C4-2B (cell line): ENCODE data around the gene KCNMA1.

Experiments
- H3K27ac ChIP-seq: fragments of 450-650 bp; 2 replicates; pipeline ENCODE4 v1.5.1; 2017
- ZFX ChIP-seq: fragments of 450-650 bp; IDR thresholded peaks from 2 replicates; pipeline ENCODE4 v1.6.1; 2017
- TF ChIP-seq, protein P1 (sequence below): fragments of 450-650 bp; conservative IDR thresholded peaks from 2 replicates; pipeline ENCODE4 v1.5.1; 2017; ENCODE audit warnings: mild to moderate bottlenecking

Gene KCNMA1

DNA sequence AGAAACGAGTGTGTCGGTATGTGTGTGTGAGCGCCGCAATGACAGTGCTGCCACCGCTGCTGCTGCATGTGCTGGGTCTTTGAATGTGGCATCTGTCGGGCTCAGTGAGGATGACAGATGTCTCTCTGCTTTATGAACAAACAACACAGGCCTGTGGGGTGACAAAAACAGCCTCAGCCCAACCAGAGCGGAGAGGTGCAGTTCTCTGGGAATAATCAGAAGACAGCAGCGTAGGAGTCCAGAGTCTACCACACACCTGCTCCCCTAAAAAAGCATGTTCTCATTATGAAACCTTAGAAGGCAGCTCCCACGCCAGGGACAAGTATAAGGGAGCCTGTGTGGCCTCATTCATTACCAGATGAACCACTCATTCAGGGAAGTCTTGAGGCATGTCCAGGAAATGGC, 278.3 kb downstream of the KCNMA1 start:
- no peak for TF ChIP-seq ZFX
- TF ChIP-seq, protein P1, sequence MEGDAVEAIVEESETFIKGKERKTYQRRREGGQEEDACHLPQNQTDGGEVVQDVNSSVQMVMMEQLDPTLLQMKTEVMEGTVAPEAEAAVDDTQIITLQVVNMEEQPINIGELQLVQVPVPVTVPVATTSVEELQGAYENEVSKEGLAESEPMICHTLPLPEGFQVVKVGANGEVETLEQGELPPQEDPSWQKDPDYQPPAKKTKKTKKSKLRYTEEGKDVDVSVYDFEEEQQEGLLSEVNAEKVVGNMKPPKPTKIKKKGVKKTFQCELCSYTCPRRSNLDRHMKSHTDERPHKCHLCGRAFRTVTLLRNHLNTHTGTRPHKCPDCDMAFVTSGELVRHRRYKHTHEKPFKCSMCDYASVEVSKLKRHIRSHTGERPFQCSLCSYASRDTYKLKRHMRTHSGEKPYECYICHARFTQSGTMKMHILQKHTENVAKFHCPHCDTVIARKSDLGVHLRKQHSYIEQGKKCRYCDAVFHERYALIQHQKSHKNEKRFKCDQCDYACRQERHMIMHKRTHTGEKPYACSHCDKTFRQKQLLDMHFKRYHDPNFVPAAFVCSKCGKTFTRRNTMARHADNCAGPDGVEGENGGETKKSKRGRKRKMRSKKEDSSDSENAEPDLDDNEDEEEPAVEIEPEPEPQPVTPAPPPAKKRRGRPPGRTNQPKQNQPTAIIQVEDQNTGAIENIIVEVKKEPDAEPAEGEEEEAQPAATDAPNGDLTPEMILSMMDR: no peak
- no peak overlapping the region for H3K27ac ChIP-seq

DNA sequence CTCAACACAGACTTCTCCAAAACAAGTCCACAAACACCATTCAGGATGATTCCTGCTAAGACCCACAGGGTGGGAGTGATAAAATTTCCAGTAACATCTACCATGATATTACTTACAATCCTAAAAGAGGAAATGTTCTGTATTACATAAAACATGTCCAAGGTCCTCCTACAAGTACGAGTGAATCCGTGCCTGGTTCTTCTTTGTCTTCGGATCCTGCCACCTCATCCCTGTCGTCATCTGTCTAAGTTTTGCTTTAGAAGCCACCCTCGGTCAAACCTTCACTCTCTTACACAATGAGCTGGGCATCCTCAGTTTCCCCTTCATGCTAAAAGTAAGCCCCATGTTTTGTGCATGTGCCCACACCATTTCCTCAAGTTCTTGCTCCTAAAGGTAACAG, 279.0 kb downstream of the KCNMA1 start:
- no peak overlapping the region for H3K27ac ChIP-seq

DNA sequence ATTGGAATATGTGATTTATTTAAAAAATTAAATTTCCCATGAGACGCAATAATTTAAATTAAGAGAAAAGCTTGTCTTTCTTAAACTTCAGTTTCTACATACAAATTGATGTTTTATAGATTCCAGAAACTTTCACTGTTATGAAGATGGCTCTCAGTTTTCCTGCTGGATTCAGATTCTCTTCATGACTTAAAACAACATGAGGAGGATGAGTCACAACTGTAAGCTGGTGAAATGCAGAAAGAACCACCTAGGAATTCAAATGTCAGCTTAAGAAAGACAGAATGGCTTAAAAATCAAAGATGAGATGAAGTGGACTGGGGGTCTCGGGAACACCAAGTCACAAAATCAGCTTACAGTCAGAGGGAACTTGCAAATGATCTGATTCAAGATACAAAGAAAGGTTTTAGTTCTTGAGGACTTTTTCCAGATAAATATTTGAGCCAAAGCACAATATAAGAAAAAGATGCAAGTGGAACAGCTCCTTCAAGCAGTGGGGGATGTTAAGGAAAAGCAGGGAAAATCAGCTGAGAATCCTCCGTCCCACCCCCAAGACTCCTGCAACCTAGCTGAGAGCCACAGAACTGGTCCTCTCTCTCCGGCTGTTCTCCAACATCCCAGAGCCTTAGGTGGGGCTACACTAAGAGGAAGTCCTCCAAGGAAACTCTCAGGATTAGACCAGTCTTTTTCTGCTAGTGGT, 279.8 kb downstream of the KCNMA1 start:
- no peak overlapping the region for H3K27ac ChIP-seq
- TF ChIP-seq, protein P1: no peak
- TF ChIP-seq ZFX: no peak

More for the DNA sequence above, 279.0 kb downstream of the KCNMA1 start:
- TF ChIP-seq ZFX: no peak
- TF ChIP-seq, protein P1: no peak

DNA sequence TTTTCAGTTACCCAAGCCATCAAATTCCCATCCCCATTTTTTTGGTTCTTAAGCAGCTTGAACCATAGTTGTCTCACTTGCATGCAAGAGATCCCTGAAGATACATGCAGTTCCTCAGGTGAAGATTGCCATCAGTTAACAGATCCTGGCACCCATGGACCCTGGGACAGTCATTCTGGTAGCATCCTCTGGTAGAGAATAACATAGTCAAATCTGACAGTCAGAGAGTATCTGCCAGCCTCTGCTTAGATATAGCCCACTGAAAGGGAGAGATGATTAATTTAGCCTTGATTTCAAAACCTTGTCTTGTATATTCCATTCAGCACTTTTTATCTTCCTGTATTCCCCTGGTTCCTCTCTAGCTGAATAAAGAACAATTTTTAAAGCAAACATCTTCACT, 280.4 kb downstream of the KCNMA1 start:
- no peak overlapping the region for H3K27ac ChIP-seq
- no peak for TF ChIP-seq ZFX
- TF ChIP-seq, protein P1: no peak

DNA sequence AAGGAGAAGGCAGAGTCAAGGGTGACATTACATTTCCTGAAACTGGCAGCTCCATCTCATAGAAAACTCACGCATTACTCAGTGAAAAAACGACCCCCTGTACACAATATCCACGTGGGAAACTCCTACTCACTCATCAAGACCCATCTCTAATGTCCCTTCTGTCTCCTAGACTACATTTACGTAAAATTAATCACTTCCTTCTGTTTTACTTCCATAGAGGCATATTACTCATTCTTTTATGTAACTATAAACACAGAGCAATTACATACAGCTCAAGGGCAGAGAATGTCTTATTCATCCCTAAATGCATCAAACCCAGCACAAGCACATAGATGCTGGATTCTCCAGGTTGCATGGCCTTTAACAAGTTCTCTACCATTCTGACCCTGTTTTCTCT, 281.8 kb downstream of the KCNMA1 start:
- no peak overlapping the region for H3K27ac ChIP-seq
- TF ChIP-seq ZFX: no peak
- TF ChIP-seq, protein P1: no peak

DNA sequence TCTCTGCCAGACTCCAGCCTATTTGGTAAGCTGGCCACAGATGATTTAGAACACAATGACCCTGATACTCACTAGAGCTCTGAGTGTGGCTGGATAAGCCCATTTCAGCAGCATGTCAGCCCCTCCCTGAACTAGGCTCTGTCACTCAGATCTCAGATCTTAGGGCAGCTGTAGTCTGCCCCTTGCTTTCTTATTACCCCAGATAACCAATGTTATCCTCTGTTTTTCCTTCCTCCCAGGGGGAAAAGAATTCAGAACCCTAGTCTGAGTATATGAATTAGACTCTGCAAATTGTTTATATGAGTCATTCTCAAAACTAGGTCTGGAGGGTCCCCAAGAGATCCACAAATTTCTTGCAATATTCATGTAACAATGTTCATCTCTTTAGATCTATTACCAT, 286.2 kb downstream of the KCNMA1 start:
- H3K27ac ChIP-seq: no peak overlapping the region
- TF ChIP-seq ZFX: no peak
- TF ChIP-seq, protein P1: no peak

DNA sequence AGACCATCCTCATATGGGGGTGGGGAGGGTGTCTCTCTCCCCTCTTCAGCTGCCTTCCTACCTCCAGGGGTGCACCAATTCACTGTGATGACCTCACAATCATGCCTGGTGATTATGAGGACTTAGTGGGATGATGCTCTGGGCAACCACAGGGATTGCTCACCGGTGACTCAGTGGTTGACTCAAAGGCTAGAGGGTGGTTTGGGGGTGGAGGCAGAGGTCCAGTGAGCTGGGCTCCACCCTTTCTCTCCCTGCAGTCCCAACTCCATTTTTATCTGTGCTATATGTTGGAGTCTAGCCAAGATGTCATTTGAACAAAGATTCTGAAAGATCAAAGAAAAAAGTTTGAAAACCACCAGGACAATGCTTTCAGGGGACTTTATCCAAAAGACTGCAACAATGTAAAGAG, 286.9 kb downstream of the KCNMA1 start:
- H3K27ac ChIP-seq: no peak overlapping the region
- TF ChIP-seq, protein P1: no peak
- TF ChIP-seq ZFX: no peak
